Kidney (tissue), 14 donors: Measurements from ENCODE around the gene SPTSSA. TPM values are rescaled to one million over a fixed set of nuclear protein-coding genes. Genes with fewer than 3 reads are reported as not detected.
A peak's percentile ranks its signal among the peaks of the same experiment; 100 is the strongest.

ENCODE experiments used
- DNase-seq, 5 donors: peaks; one replicate each; pipeline ENCODE4 v3.0.0-alpha.2; 2013 to 2020
- FAIRE-seq: peaks from 2 replicates; lab custom pipeline; 2012; peaks lifted over from hg19 to GRCh38; lab: Jason Lieb, UNC
- H3K27ac ChIP-seq, 2 donors: one replicate each; pipeline ENCODE4 v1.7.0; 2013; ENCODE audit warnings: low read depth in 2 of 2, low read length in 2 of 2, inconsistent platforms in 1 of 2
- H3K27me3 ChIP-seq: one replicate; pipeline ENCODE4 v1.7.1; 2013; ENCODE audit warnings: low read length, inconsistent platforms; ENCODE audit not compliant: control insufficient read depth, insufficient read depth
- H3K36me3 ChIP-seq, 3 donors: one replicate each; pipeline versions ENCODE4 v1.7.0 to v1.7.1; 2013; ENCODE audit warnings: low read length in 3 of 3, control low read depth in 1 of 3, inconsistent platforms in 1 of 3; ENCODE audit not compliant: insufficient read depth in 3 of 3, control insufficient read depth in 2 of 3
- H3K4me1 ChIP-seq, 3 donors: one replicate each; pipeline versions ENCODE4 v1.7.0 to v1.7.1; 2013; ENCODE audit warnings: low read length in 3 of 3, inconsistent platforms in 1 of 3, low read depth in 1 of 3; ENCODE audit not compliant: control insufficient read depth in 2 of 3, insufficient read depth in 2 of 3
- H3K4me3 ChIP-seq, 3 donors: one replicate each; pipeline versions ENCODE4 v1.7.0 to v1.8.1; 2013; ENCODE audit warnings: low read length in 3 of 3, control low read depth in 1 of 3, inconsistent platforms in 1 of 3
- H3K9ac ChIP-seq, 3 donors: one replicate each; pipeline versions ENCODE4 v1.7.0 to v1.7.1; 2013; ENCODE audit warnings: low read length in 3 of 3, control low read depth in 1 of 3, inconsistent platforms in 1 of 3
- H3K9me3 ChIP-seq, 3 donors: one replicate each; pipeline versions ENCODE4 v1.7.0 to v1.7.1; 2013; ENCODE audit warnings: low read length in 3 of 3, control low read depth in 1 of 3, inconsistent platforms in 1 of 3; ENCODE audit not compliant: control insufficient read depth in 2 of 3, insufficient read depth in 1 of 3
- CTCF ChIP-seq: IDR thresholded peaks from 3 replicates; pipeline ENCODE4 v1.5.1; 2012; ENCODE audit warnings: mild to moderate bottlenecking, moderate library complexity, borderline replicate concordance; ENCODE audit not compliant: insufficient read depth; ENCODE audit errors: extremely low read depth
- intact Hi-C: fragments of 100-400 bp; cut with DNase I; formaldehyde crosslinking; loops from one replicate; pipeline ENCODE4 v1.11.1; 2022
- polyA plus RNA-seq: library from polyadenylated mRNA; stranded (reverse); fragments of 350-450 nt; fragmentation: Illumina TruSeq; extraction: RNeasy Lipid Tissue Mini Kit (QIAGEN cat#74804); gene quantifications from one replicate; pipeline ENCODE4 v1.2.3, GENCODE V29; 2014; ENCODE audit warnings: low read depth, low replicate concordance; ENCODE audit not compliant: insufficient read depth
- total RNA-seq: library from RNA; stranded (reverse); fragmentation: NEBNext Ultra II Directional; extraction: Animal tissue kit (Norgen Biotek cat#: 25700); gene quantifications from one replicate; pipeline ENCODE4 v1.2.1, GENCODE V29; 2021
- donor health status: control.
- donor health status: control.
- donor health status: control.
- donor health status: control.
- donor health status: control.
- donor health status: DM: yes; HTN: yes; CAD: no.
- donor health status: Normal renal cell carcinoma (clear cell type).

SPTSSA gene
- total and polyA plus RNA-seq, 2 donors from 2014 or later = 17.4 to 19.2 TPM

DNA sequence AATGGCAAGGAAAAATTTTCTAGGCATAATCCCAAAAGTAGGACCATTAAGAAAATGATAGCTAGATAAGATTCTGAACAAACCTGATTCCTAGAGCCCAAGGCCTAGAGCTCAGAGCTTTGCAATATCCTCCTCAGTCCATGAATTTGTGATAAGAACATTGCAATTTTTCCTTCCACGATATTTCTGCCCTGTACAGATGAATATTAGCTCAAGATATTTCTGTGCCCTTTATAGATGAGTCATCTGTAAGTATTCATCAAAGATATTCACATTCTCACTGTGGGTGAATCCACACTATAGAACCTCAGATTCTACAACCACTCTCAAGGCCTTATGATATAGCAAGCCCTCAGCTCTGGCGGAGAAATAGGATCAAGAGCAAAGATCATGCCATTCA lies 40.0 kb upstream of the SPTSSA start:
- Histone ChIP-seq H3K4me3 (no peak overlapping the region), H3K27me3 (no peaks in the 10 kb centered on the region), H3K4me1 (peaks cover 0 to 3% (median 0%) of the 10 kb centered on the region in 3 donors), H3K9ac (no peak overlapping the region), H3K9me3 (no peaks in the 10 kb centered on the region), H3K27ac (no peak overlapping the region), H3K36me3 (no peaks in the 10 kb centered on the region)
- DNase-seq (no peak), FAIRE-seq (no peak)
- intact Hi-C loops = no loop called here
- no peak for TF ChIP-seq CTCF

DNA sequence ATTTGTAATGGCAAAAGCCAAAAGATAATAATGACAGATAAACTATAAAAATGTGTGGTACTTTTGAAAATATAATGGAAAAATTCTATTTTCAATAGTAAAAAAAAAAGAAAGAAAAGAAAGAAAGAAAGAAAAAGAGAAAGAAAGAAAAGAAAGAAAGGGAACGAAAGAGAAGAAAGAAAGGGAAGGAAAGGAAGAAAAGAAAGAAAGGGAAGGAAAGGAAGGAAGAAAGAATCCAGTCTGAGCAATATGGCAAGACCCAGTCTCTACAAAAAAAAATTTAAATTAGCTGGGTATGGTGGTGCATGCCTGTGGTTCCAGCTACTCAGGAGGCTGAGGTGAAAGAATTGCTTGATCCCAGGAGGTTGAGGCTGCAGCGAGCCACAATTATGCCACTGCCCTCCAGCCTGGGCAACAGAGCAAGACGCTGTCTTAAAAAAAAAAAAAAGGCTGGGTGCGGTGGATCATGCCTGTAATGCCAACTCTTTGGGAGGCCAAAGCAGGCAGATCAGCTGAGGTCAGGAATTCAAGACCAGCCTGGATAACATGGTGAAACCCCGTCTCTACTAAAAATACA lies 39.1 kb upstream of the SPTSSA start:
- TF ChIP-seq CTCF = no peak
- intact Hi-C loops = no loop called here
- no peaks in the 10 kb centered on the region for H3K27me3 ChIP-seq
- H3K4me3 ChIP-seq = no peak overlapping the region
- no peak overlapping the region for H3K27ac ChIP-seq
- no peak overlapping the region for H3K9ac ChIP-seq
- no peaks in the 10 kb centered on the region for H3K9me3 ChIP-seq
- peaks cover 0 to 3% (median 0%) of the 10 kb centered on the region in 3 donors for H3K4me1 ChIP-seq
- DNase-seq (no peak), FAIRE-seq (no peak)
- H3K36me3 ChIP-seq = no peaks in the 10 kb centered on the region

DNA sequence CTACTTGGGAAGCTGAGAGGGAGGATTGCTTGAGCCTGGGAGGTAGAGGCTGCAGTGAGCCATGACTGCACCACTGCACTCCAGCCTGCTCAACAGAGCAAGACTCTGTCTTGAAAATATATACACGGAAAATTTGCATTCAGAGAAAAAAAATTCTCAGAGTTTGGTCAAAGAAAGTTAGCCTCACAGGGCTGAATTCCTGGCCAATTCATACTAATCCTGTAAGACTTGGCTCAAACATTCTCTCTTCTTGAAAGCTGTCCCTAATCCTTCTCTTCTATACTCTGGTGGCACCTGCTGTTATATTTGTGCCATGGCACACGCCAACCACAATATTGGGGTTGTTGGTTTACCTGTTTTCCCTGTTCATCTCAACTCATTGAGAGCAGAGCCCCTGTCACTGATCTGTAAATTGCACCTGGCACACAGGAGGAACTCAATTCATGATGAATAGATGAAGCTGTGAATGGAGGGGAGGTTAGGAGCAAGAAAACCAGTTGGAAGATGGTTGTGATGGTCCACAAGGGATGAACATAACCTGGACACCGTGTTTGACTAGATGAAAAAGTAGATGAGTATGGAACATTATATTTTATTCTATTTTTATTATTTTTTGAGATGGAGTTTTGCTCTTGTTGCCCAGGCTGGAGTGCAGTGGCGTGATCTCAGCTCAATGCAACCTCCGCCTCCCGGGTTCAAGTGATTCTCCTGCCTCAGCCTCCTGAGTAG lies 36.8 kb upstream of the SPTSSA start:
- TF ChIP-seq CTCF = peak; percentile 43
- Histone ChIP-seq H3K9me3 (no peaks in the 10 kb centered on the region), H3K4me3 (no peak overlapping the region), H3K27me3 (no peaks in the 10 kb centered on the region), H3K4me1 (peaks cover 0 to 3% (median 0%) of the 10 kb centered on the region in 3 donors), H3K36me3 (no peaks in the 10 kb centered on the region), H3K27ac (no peak overlapping the region), H3K9ac (no peak overlapping the region)
- peak in 1 of 5 donors; percentile 12 for DNase-seq
- intact Hi-C loops = no loop called here
- no peak for FAIRE-seq
